Measurements from ENCODE around the gene ZNF777. TPM values are rescaled to one million over a fixed set of nuclear protein-coding genes. Genes with fewer than 3 reads are reported as not detected.

ZNF777 gene
- polyA plus RNA-seq, 3 donors: 0.13 to 2.0 (median 0.25) TPM

GRCh38 chr7:149509774-149510173 lies 48.9 kb upstream of the ZNF777 start:
- Histone ChIP-seq H3K9me3 (replicated peaks in 1 of 2; ENCODE audit: control insufficient read depth in 1 of 2, insufficient read depth in 1 of 2, low read length in 2 of 2) (peaks cover 31 to 60% of the 10 kb centered on the region in 2 donors), H3K79me2 (ENCODE audit: insufficient read depth, low read length) (no peaks in the 10 kb centered on the region), H3K9ac (ENCODE audit: insufficient read depth, low read length, poor library complexity, severe bottlenecking) (no peak overlapping the region), H3K4me3 (replicated peaks in 1 of 3; ENCODE audit: low read depth in 2 of 3, low read length in 3 of 3) (no peak overlapping the region), H3K27ac (ENCODE audit: low read depth in 1 of 2, low read length in 2 of 2) (no peak overlapping the region), H4K20me1 (ENCODE audit: insufficient read depth, low read length) (no peaks in the 10 kb centered on the region), H3K4me1 (ENCODE audit: control insufficient read depth in 1 of 2, insufficient read depth in 2 of 2, low read length in 2 of 2) (no peaks in the 10 kb centered on the region), H3K4me2 (replicated peaks; ENCODE audit: extremely low read depth, low read length, poor library complexity, severe bottlenecking) (no peak overlapping the region), H3K27me3 (ENCODE audit: control insufficient read depth in 2 of 2, insufficient read depth in 2 of 2, low read length in 2 of 2) (no peaks in the 10 kb centered on the region), H2AFZ (ENCODE audit: insufficient read depth, low read depth, low read length, poor library complexity, severe bottlenecking) (no peak overlapping the region), H3K36me3 (replicated peaks in 1 of 2; ENCODE audit: control insufficient read depth in 1 of 2, insufficient read depth in 2 of 2, low read length in 2 of 2) (no peaks in the 10 kb centered on the region)
- Mint-ChIP-seq H3K9me3 (peaks cover 34 to 64% (median 55%) of the 10 kb centered on the region in 7 donors), H3K27ac (no peak overlapping the region), H3K4me3 (no peak overlapping the region), H3K4me1 (no peaks in the 10 kb centered on the region), H3K27me3 (ENCODE audit: low read depth in 3 of 3) (peaks cover 0 to 3% (median 2%) of the 10 kb centered on the region in 3 donors), H3K36me3 (no peaks in the 10 kb centered on the region)
- intact Hi-C loops (cut with micrococcal nuclease): no loop called here
- no peak for TF ChIP-seq CTCF (IDR thresholded peaks at IDR 0.05)
- no peak for DNase-seq

- Mint-ChIP-seq H3K27ac (no peak overlapping the region), H3K4me1 (no peaks in the 10 kb centered on the region)
- intact Hi-C loops (cut with micrococcal nuclease): no loop called here
Observed at GRCh38 chr7:149505551-149505950, 44.7 kb upstream of the ZNF777 start.

More at GRCh38 chr7:149505551-149505950, 44.7 kb upstream of the ZNF777 start:
- H3K36me3 ChIP-seq (replicated peaks in 1 of 2; ENCODE audit: control insufficient read depth in 1 of 2, insufficient read depth in 2 of 2, low read length in 2 of 2): no peaks in the 10 kb centered on the region
- no peak overlapping the region for H3K27ac ChIP-seq (ENCODE audit: low read depth in 1 of 2, low read length in 2 of 2)
- Mint-ChIP-seq H3K9me3 (peaks cover 21 to 46% (median 35%) of the 10 kb centered on the region in 7 donors), H3K27me3 (ENCODE audit: low read depth in 3 of 3) (peaks cover 0 to 1% (median 0%) of the 10 kb centered on the region in 3 donors), H3K36me3 (no peaks in the 10 kb centered on the region), H3K4me3 (no peak overlapping the region)
- H3K4me1 ChIP-seq (ENCODE audit: control insufficient read depth in 1 of 2, insufficient read depth in 2 of 2, low read length in 2 of 2): no peaks in the 10 kb centered on the region
- TF ChIP-seq CTCF (IDR thresholded peaks at IDR 0.05): no peak
- no peaks in the 10 kb centered on the region for H4K20me1 ChIP-seq (ENCODE audit: insufficient read depth, low read length)
- H3K79me2 ChIP-seq (ENCODE audit: insufficient read depth, low read length): no peaks in the 10 kb centered on the region
- no peak overlapping the region for H3K4me3 ChIP-seq (replicated peaks in 1 of 3; ENCODE audit: low read depth in 2 of 3, low read length in 3 of 3)
- H3K4me2 ChIP-seq (replicated peaks; ENCODE audit: extremely low read depth, low read length, poor library complexity, severe bottlenecking): no peak overlapping the region
- H3K9me3 ChIP-seq (replicated peaks in 1 of 2; ENCODE audit: control insufficient read depth in 1 of 2, insufficient read depth in 1 of 2, low read length in 2 of 2): peaks cover 25 to 39% of the 10 kb centered on the region in 2 donors
- H3K9ac ChIP-seq (ENCODE audit: insufficient read depth, low read length, poor library complexity, severe bottlenecking): no peak overlapping the region
- DNase-seq: no peak
- H2AFZ ChIP-seq (ENCODE audit: insufficient read depth, low read depth, low read length, poor library complexity, severe bottlenecking): no peak overlapping the region
- H3K27me3 ChIP-seq (ENCODE audit: control insufficient read depth in 2 of 2, insufficient read depth in 2 of 2, low read length in 2 of 2): no peaks in the 10 kb centered on the region
